H9 (cell line): Measurements from ENCODE around the gene CCL17. TPM values are rescaled to one million over a fixed set of nuclear protein-coding genes. Genes with fewer than 3 reads are reported as not detected.

Experiments used
- DNase-seq: peaks from one replicate; pipeline ENCODE4 v3.0.0-alpha.2; 2017
- H2AFZ ChIP-seq: one replicate; pipeline ENCODE4 v1.6.1; 2013; ENCODE audit warnings: mild to moderate bottlenecking, low read length, control low read depth, moderate library complexity
- H2AK5ac ChIP-seq: 2 replicates; pipeline ENCODE4 v1.6.1; 2013; ENCODE audit warnings: low read length, control low read depth, mixed read lengths; ENCODE audit not compliant: insufficient read length
- H2BK120ac ChIP-seq: one replicate; pipeline ENCODE4 v1.6.1; 2013; ENCODE audit warnings: low read depth, mild to moderate bottlenecking, low read length, control low read depth, inconsistent platforms; ENCODE audit not compliant: poor library complexity, severe bottlenecking
- H2BK12ac ChIP-seq: 2 replicates; pipeline ENCODE4 v1.6.1; 2013; ENCODE audit warnings: low read length, control low read depth, mixed read lengths, low read depth; ENCODE audit not compliant: insufficient read length
- H2BK15ac ChIP-seq: 2 replicates; pipeline ENCODE4 v1.6.1; 2013; ENCODE audit warnings: low read depth, low read length, control low read depth
- H2BK20ac ChIP-seq: one replicate; pipeline ENCODE4 v1.6.1; 2013; ENCODE audit warnings: low read depth, mild to moderate bottlenecking, low read length, control low read depth, inconsistent platforms; ENCODE audit not compliant: poor library complexity, severe bottlenecking
- H2BK5ac ChIP-seq: 2 replicates; pipeline ENCODE4 v1.6.1; 2013; ENCODE audit warnings: low read length, control low read depth, mixed read lengths; ENCODE audit not compliant: insufficient read length
- H3K14ac ChIP-seq: 2 replicates; pipeline ENCODE4 v1.6.1; 2013; ENCODE audit warnings: low read length, control low read depth; ENCODE audit not compliant: insufficient read depth
- H3K18ac ChIP-seq: 2 replicates; pipeline ENCODE4 v1.6.1; 2013; ENCODE audit warnings: low read depth, mild to moderate bottlenecking, mixed read lengths, low read length, control low read depth; ENCODE audit not compliant: insufficient read length
- H3K23ac ChIP-seq: 2 replicates; pipeline ENCODE4 v1.6.1; 2013; ENCODE audit warnings: low read length, control low read depth, mixed read lengths, low read depth; ENCODE audit not compliant: insufficient read length
- H3K23me2 ChIP-seq: 2 replicates; pipeline ENCODE4 v1.6.1; 2013; ENCODE audit warnings: low read depth, mild to moderate bottlenecking, mixed read lengths, low read length, control low read depth; ENCODE audit not compliant: insufficient read length, poor library complexity, severe bottlenecking
- H3K27ac ChIP-seq: 2 replicates; pipeline ENCODE4 v1.5.1; 2013; ENCODE audit warnings: low read length, control low read depth, mixed read lengths, low read depth; ENCODE audit not compliant: insufficient read length
- H3K27me3 ChIP-seq: 2 replicates; pipeline ENCODE4 v1.6.1; 2013; ENCODE audit warnings: low read length, control low read depth, inconsistent platforms; ENCODE audit not compliant: insufficient read depth
- H3K4ac ChIP-seq: 2 replicates; pipeline ENCODE4 v1.6.1; 2013; ENCODE audit warnings: low read depth, mild to moderate bottlenecking, control low read depth, inconsistent platforms, low read length, moderate library complexity
- H3K4me1 ChIP-seq: 2 replicates; pipeline ENCODE4 v1.6.1; 2013; ENCODE audit warnings: low read length, control low read depth, inconsistent platforms; ENCODE audit not compliant: insufficient read depth
- H3K4me2 ChIP-seq: 2 replicates; pipeline ENCODE4 v1.6.1; 2013; ENCODE audit warnings: low read length, control low read depth, mixed read lengths; ENCODE audit not compliant: insufficient read length, insufficient read depth
- H3K56ac ChIP-seq: 2 replicates; pipeline ENCODE4 v1.6.1; 2013; ENCODE audit warnings: low read depth, mild to moderate bottlenecking, mixed read lengths, low read length, control low read depth; ENCODE audit not compliant: insufficient read length
- H3K79me1 ChIP-seq: 2 replicates; pipeline ENCODE4 v1.6.1; 2013; ENCODE audit warnings: low read depth, mild to moderate bottlenecking, moderate library complexity, low read length, control low read depth, inconsistent platforms; ENCODE audit not compliant: insufficient read depth, poor library complexity, severe bottlenecking
- H3K79me2 ChIP-seq: 2 replicates; pipeline ENCODE4 v1.6.1; 2013; ENCODE audit warnings: low read length, control low read depth, inconsistent platforms; ENCODE audit not compliant: insufficient read depth
- H3K9ac ChIP-seq: 2 replicates; pipeline ENCODE4 v1.6.1; 2013; ENCODE audit warnings: low read length, control low read depth, mixed read lengths; ENCODE audit not compliant: insufficient read length; ENCODE audit errors: extremely low read depth
- H3K9me3 ChIP-seq: one replicate; pipeline ENCODE4 v1.6.1; 2013; ENCODE audit warnings: low read depth, low read length, inconsistent platforms; ENCODE audit not compliant: control insufficient read depth
- H3T11ph ChIP-seq: one replicate; pipeline ENCODE4 v1.6.1; 2013; ENCODE audit warnings: mild to moderate bottlenecking, low read length, control low read depth, inconsistent platforms
- H4K20me1 ChIP-seq: one replicate; pipeline ENCODE4 v1.6.1; 2013; ENCODE audit not compliant: control insufficient read depth, insufficient read length, insufficient read depth
- H4K5ac ChIP-seq: 2 replicates; pipeline ENCODE4 v1.6.1; 2013; ENCODE audit warnings: low read depth, mild to moderate bottlenecking, mixed read lengths, low read length, control low read depth; ENCODE audit not compliant: insufficient read length
- H4K8ac ChIP-seq: replicated peaks from 2 replicates; pipeline ENCODE4 v1.6.1; 2013; ENCODE audit warnings: low read length, control low read depth, mixed read lengths, low read depth; ENCODE audit not compliant: insufficient read length
- H4K91ac ChIP-seq: 2 replicates; pipeline ENCODE4 v1.6.1; 2013; ENCODE audit warnings: low read depth, mild to moderate bottlenecking, moderate library complexity, mixed read lengths, low read length, control low read depth; ENCODE audit not compliant: insufficient read length
- H3K27ac Mint-ChIP-seq, 3 experiments: 2 replicates in 2 of 3; 3 replicates in 1 of 3; pipeline ENCODE4 v1.8.0; 2020 to 2021; ENCODE audit warnings: mixed read lengths in 3 of 3, mild to moderate bottlenecking in 1 of 3, moderate library complexity in 1 of 3
- H3K27me3 Mint-ChIP-seq: 2 replicates; pipeline ENCODE4 v1.8.0; 2021; ENCODE audit warnings: low read depth, mild to moderate bottlenecking, moderate library complexity, mixed read lengths
- H3K36me3 Mint-ChIP-seq, 3 experiments: 2 replicates in 2 of 3; 3 replicates in 1 of 3; pipeline ENCODE4 v1.8.0; 2020 to 2021; ENCODE audit warnings: low read depth in 3 of 3, mixed read lengths in 3 of 3; ENCODE audit not compliant: insufficient read depth in 1 of 3
- H3K4me1 Mint-ChIP-seq, 2 experiments: 2 replicates each; pipeline ENCODE4 v1.8.0; 2020; ENCODE audit warnings: mixed read lengths in 2 of 2
- H3K4me3 Mint-ChIP-seq, 2 experiments: 2 replicates in 1 of 2; 3 replicates in 1 of 2; pipeline ENCODE4 v1.8.0; 2020 to 2021; ENCODE audit warnings: mild to moderate bottlenecking in 2 of 2, mixed read lengths in 2 of 2, moderate library complexity in 1 of 2
- H3K9me3 Mint-ChIP-seq, 2 experiments: 2 replicates in 1 of 2; 3 replicates in 1 of 2; pipeline ENCODE4 v1.8.0; 2020; ENCODE audit warnings: mild to moderate bottlenecking in 2 of 2, mixed read lengths in 2 of 2, moderate library complexity in 1 of 2
- WGBS: extraction: QIAGEN DNeasy Blood & Tissue Kit; methylation state at CpG from one replicate; pipeline ENCODE4 v1.1.7; 2013; ENCODE audit warnings: missing lambda C conversion rate, low lambda C conversion rate, mixed read lengths; ENCODE audit not compliant: insufficient read length; ENCODE audit errors: extremely low coverage; 5-methylcytosine and 5-hydroxymethylcytosine counted together
- total RNA-seq: library from RNA; stranded (reverse); gene quantifications from 2 replicates; pipeline ENCODE4 v1.2.1, GENCODE V29; 2021
- TF ChIP-seq, protein P1 (sequence below): fragments of 200-600 bp; sonication (generic); conservative IDR thresholded peaks from 3 replicates; pipeline ENCODE4 v1.8.0; 2021; ENCODE audit warnings: antibody characterized with exemption, mild to moderate bottlenecking

CCL17 gene
- total RNA-seq, 1 experiment from 2014 or later: not detected

DNA sequence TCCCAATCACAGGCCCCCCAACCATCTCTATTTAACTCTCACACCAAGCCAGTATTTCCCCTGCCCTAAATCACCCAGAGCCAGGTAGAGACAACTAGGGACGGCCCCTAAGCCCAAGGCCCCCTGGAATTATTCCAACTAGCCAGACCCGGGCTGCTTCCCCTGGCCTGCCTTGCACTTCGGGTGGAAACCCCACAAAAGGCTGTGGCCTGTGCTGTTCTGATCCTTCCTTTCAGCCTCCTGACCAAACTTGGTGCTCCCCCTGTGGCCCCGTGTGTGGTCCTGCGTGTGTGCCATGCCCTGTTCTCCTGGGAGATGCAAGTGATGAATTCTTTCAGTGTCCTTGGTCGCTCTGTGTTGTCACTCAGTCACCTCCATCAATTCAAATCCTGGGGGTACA, 14.9 kb downstream of the CCL17 start:
- Histone ChIP-seq H4K91ac (no peak overlapping the region), H2BK20ac (no peak overlapping the region), H3K23ac (no peak overlapping the region), H3K14ac (no peak overlapping the region), H3K79me1 (no peaks in the 10 kb centered on the region), H3K27me3 (no peaks in the 10 kb centered on the region), H3K18ac (no peak overlapping the region), H2BK15ac (no peak overlapping the region), H4K20me1 (no peaks in the 10 kb centered on the region), H3K9ac (no peak overlapping the region), H3K4me1 (no peaks in the 10 kb centered on the region), H3K4me2 (no peak overlapping the region), H3K23me2 (peaks cover 5% of the 10 kb centered on the region), H4K5ac (no peak overlapping the region), H2BK12ac (no peak overlapping the region), H3T11ph (no peak overlapping the region), H3K4ac (no peak overlapping the region), H3K56ac (no peak overlapping the region), H3K79me2 (no peaks in the 10 kb centered on the region), H3K9me3 (no peaks in the 10 kb centered on the region), H2BK5ac (no peak overlapping the region), H2BK120ac (no peak overlapping the region), H4K8ac (no peak overlapping the region), H2AFZ (no peak overlapping the region), H3K27ac (no peak overlapping the region), H2AK5ac (no peak overlapping the region)
- no peak overlapping the region for H3K27ac Mint-ChIP-seq
- TF ChIP-seq, protein P1, sequence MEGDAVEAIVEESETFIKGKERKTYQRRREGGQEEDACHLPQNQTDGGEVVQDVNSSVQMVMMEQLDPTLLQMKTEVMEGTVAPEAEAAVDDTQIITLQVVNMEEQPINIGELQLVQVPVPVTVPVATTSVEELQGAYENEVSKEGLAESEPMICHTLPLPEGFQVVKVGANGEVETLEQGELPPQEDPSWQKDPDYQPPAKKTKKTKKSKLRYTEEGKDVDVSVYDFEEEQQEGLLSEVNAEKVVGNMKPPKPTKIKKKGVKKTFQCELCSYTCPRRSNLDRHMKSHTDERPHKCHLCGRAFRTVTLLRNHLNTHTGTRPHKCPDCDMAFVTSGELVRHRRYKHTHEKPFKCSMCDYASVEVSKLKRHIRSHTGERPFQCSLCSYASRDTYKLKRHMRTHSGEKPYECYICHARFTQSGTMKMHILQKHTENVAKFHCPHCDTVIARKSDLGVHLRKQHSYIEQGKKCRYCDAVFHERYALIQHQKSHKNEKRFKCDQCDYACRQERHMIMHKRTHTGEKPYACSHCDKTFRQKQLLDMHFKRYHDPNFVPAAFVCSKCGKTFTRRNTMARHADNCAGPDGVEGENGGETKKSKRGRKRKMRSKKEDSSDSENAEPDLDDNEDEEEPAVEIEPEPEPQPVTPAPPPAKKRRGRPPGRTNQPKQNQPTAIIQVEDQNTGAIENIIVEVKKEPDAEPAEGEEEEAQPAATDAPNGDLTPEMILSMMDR: no peak
- no peak for DNase-seq
- 0 out of 5 replicates have a peak overlapping the region, but pooled peaks of 1 of the 2 experiments have one; percentile 7 for H3K4me3 Mint-ChIP-seq
- H3K9me3 Mint-ChIP-seq: peaks cover 0 to 3% of the 10 kb centered on the region in 2 experiments; a peak in 1 of 5 replicates
- H3K36me3 Mint-ChIP-seq: no peaks in the 10 kb centered on the region
- peaks cover 19 to 35% of the 10 kb centered on the region in 2 experiments for H3K4me1 Mint-ChIP-seq
- no peaks in the 10 kb centered on the region; the same call in none of the 2 replicates for H3K27me3 Mint-ChIP-seq
- WGBS: no CpG with 5 or more reads among the region's 6 CpGs
